Measurements from ENCODE around the gene DNAH6.

DNA sequence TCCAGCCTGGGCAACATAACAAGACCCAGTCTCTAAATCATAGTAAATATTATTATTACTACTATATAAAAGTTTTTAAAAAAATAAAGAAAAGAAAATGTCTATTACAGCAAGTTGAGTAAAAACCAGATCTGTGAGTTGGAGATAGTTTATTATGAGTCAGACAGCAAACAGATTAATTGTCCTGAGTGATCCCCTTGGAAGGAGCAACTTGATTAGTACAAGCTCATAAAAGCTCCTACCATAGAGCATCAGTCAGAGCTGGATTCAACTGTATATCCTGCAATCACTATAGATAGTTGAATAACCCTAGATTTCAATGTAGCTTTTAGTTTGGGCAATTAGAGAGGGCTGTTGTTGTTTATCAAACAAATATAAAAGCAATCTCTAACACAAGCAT is 280.5 kb downstream of the DNAH6 start:
- TF ChIP-seq CTCF (IDR thresholded peaks at IDR 0.05) (no peak), POLR2A (IDR thresholded peaks at IDR 0.05) (no peak)
